HG03280 (cell line): Measurements from ENCODE around the gene BTG2.

Source experiments
- ATAC-seq: cut with Tn5 transposase; IDR thresholded peaks from one replicate; pipeline ENCODE4 v1.9.1; 2021; ENCODE audit warnings: mild to moderate bottlenecking, moderate library complexity; ENCODE audit not compliant: unreplicated experiment

BTG2 gene

DNA sequence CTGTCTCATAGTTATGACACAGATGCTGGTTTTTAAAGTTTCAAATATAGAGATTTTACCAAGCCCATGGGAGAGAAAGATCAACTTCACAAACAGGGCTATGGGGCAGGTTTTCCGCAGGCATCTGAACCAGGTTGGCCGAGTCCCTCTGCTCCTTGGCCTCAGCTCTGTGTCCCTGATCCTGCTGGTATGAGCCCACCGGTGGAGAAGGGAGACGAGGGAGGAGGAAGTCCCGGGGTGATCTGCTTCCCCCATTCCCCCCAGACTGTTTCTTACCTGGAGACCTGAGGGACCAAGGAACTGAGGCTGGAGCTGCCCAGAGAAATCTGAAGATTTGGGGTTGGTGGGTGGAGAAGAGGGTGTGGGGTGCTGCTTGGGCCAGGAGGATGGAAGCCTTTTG lies 28.9 kb upstream of the BTG2 start:
- ATAC-seq: no peak

DNA sequence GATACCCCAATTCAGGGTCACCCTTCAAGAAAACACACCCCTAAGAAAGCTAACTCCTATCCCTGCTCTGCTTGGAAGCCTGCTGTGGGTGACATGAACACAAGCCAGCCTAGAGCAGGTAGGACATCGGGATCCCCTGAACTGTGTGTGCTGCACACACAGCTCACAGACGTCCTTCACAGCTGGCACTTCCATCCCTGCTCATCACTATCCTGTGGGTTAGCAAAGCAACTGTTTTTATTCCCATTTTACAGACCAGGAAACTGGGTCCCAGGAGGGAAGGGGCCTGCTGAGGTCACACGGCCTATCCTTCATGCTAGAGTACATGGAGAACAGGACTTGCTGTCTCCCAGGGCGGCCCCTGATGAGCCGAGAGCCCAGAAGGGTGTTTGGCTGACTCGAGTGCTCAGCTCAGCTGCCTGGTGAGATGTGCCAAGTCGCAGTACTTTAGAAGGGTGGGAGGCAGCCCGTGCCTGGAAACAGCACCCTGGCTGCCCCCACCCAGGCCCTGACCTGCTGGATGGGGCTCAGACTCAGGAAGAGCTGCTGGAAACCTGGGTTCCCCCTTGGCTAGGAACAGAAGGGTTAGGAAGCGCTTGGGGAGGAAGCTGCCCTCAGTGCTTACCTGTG lies 28.3 kb upstream of the BTG2 start:
- no peak for ATAC-seq

DNA sequence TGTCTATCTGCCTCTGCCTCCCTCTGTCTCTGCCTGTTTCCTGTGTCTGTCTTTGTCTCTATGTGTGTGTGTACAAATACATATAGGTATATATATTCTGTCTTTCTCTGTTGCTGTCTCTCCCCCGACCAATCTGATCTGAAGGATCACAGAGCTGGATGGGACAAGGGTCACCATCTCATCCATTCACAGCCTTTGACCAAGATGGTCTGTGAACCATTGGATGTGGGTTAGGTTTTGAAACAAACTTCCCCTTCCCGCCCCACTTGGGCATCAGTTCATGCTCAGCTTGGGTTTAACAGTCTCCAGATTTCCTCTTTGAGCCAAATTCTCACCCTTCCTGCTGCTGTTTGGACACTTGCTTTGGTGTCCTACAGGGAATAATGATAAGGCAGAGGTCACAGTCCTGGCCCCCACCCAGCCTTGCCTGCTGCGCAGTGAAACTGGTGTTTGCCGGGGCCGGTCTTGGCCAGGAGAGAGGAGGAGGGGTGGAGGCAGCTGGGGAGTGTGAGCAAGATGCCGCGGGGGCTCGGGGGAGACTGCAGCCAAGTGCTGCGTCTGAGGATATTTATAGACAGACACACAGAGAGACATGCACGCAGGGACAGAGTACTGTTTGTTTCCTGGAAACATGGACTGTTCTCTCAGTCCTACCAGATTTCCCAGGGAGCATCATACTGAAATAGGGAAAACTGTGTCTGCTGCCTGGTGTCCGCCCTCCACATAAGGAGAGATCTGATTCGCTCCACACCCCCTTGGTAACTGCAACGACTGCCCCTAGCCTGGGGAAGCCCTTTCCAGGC lies 27.0 kb upstream of the BTG2 start:
- ATAC-seq: no peak

DNA sequence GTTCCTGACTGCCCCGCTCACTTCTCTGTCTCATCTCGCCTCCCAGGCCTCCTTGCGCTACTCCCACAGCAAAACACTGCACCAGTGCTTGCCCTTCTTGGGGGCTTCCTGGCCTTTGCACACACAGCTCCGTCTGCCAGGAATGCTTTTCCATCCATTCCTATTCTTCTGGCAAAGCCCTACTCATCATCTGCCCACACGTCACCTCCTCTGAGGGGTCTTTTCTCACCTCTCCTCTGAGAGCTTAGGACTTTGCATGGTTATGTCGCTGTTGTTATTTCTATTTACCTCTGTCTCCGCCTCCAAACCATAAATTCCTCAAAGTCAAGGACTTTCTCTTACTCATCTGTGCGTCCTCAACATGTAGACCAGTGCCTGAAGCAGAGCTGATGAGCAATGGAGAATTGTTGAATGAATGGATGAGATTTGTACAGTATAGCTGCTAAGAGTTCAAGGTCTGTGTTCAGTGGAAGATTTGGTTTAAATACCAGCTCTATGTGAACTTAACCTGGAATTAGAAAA lies 26.4 kb upstream of the BTG2 start:
- no peak for ATAC-seq

DNA sequence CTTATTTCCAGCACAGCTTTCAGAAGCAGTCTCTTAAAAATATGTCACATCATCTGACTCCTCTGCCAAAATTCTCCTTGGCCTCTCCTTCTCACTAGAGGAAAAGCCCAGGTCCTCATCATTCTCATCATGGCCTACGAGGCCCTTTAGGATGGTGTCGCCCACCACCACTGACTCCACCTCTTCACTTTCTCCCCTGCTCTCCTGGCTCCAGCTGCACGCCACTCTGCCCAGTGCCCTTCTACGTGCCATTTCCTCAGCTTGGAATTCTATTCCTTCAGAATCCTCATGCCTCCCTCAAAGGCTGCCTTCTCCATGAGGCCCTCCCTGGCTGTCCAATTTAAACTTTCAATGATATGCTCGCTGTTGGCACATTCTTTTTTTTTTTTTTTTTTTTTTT lies 25.3 kb upstream of the BTG2 start:
- ATAC-seq: no peak

DNA sequence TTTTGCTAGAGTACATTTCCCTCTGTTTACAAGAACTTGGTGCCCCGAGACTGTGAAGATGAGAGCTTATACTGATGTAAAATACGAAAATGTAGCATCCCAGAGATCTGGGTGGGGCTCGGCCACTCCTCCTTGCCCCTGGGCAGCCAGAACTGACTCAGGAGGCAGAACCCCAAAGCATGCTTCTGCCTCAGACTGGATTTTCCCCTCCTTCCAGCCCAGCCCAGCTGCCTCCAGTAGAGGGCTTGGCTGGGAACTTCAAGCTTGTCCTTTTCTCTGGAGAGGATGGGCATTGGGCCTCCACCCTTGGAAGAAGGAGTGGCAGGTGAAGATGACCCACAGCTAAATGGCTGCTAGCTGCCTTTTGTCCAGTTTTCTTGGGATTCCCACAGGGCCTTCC lies 24.3 kb upstream of the BTG2 start:
- ATAC-seq: no peak

DNA sequence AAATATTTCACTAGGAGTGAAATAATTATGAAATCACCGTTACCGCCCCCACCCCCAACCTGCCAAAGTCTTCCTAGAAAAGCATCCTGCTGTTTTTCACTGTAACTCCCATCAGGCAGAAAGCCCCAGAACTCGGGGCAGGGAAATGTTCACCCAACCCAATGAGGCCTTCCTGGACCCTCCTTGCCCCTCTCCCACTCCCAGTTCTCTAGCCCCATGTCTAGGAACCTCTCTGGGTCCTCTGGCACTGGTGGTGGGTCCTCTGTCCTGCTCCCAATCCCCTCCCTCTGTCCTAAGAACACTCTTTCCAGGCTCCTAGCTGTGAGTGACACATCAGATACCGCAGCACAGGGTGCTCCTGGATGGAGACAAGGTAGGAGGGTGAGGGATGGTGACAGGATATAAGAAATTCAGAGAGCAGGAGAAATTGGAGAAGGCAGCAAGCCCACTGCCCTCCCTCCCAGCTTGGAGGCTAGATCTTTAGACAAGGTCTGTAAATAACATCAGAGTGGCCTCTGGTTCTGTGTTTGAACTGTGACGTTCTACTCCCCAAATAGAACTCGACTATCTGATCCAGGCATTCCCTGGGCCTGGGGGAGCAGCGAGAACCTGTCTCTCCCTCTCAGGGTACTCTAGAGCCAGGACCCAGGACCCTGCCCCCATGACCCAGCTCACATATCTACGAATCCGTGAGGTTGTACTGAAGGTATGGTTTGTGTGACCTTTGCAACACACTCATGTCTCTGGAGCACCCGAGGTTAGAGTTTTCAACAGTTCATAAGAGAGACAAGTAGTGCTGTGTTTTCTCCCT lies 23.3 kb upstream of the BTG2 start:
- no peak for ATAC-seq

DNA sequence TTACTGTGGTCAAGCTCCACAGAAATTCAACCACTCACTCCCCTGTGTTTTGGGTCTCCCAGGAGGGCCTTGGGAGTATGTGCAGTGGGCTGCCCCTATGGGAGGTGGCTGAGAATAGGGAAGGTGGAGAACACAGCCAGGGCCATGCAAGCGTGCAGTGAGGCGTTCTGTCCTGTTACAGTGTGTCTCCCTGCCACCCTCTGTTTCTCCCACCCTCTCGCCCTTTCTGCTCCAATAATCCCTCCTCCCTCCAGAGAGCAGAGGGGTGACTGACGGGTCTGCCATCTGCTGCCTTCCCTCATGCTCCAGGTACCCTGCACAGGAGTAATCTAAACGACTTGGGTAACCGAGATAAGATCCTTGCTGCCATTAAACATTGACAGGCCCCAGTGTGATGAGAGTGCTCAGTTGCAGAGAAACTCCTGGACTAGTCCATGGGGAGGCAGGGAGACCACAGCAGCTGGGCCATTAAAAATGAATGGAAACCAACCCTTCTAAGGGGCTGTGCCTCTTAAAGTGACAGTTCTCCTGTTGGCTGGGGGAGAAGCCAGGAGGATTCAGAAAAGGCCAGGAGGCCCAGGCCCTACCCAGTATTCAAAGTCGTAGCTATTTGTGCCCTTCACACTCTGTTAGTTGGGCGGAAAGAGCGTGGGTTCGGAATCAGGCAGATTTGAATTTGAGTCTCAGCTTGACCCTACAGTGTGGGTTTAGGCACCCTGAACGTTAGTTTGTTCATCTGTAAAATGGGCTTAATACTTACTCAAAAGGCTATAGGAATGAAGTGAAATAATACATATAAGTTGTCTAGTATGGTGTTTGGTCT lies 22.4 kb upstream of the BTG2 start:
- ATAC-seq: no peak

DNA sequence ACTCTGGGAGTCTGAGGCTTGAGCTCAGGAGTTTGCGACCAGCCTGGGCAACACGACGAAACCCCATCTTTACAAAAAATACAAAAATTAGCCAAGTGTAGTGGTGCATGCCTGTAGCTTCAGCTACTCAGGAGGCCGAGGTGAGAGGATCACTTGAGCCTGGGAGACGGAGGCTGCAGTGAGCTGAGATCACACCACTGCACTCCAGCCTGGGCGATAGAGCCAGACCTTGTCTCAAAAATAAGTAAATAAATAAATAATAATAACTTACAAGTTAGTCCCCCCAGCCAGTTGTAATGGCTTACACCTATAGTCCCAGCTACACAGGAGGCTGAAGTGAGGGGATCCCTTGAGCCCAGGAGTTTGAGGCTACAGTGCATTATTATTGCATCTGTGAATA lies 21.7 kb upstream of the BTG2 start:
- no peak for ATAC-seq

DNA sequence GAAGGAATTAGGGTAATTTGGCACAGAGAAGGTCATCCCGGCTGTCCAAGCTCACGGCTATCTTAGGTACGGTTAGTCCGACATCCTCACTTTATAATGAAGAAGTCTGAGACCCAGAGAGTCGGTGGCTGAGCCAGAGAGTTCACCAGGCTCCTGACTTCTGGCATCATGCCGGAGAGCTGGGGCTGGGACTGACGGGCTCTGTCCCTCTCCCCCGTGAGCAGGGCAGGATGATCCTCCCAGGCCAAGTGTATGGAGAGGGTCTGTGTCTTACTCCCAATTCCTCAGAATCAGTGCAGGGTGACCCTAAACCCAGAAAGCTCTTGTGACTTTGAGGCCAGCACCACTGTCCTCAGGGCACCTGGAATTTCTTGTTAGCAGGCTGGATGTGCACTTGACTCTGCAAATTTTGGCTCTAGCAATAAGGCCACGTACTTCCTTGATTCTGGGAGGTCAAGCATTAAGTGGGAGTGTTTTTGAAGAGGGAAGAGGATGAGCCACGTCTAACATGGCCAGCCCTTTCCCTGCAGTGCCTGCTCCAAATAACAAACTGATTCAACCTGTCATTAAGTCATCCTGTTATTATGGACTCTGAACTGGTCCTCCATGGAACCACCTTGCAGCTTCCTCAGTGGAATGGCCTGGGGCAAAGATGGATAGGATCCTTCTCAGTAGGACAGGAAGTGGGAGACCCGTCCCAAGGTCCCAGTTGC lies 20.8 kb upstream of the BTG2 start:
- ATAC-seq: no peak

DNA sequence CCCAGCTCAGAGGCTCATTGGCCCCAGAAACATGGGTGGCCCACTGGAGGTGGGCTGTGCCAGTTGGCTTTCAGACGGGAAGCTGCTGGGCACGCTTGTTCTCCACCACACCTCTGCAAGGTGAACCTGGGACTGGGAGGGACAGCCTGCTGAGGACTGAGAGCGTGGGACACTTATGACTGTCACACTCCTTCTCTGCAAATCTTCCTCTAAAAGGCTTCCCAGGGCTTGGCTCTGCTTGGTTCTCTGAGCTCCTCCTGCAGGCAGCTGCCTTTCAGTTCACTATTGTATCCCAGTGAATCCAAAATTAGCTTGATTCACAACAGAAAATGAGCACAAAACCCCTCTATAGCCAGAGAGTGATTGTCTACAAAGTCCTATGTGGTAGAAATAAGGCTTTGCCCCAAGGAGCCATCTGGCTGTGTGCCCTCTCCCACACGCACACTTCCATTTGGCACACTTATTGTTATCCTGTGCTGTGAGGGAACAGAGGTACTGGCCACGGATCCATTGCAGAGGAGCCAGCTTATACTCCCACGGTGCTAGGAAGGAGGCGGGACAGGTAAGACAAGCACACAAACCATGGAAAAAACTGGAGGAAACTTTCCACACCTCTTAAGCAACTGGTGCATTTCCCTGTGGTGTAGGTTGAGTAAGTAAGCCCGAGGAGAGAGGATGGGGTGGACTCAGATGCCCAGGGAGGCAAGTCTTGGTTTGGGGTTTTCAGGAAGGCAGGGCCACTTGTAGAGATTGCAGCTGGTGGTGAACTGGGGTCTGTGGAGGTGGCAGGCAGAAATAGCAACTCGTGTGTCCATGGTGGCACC lies 18.9 kb upstream of the BTG2 start:
- no peak for ATAC-seq

DNA sequence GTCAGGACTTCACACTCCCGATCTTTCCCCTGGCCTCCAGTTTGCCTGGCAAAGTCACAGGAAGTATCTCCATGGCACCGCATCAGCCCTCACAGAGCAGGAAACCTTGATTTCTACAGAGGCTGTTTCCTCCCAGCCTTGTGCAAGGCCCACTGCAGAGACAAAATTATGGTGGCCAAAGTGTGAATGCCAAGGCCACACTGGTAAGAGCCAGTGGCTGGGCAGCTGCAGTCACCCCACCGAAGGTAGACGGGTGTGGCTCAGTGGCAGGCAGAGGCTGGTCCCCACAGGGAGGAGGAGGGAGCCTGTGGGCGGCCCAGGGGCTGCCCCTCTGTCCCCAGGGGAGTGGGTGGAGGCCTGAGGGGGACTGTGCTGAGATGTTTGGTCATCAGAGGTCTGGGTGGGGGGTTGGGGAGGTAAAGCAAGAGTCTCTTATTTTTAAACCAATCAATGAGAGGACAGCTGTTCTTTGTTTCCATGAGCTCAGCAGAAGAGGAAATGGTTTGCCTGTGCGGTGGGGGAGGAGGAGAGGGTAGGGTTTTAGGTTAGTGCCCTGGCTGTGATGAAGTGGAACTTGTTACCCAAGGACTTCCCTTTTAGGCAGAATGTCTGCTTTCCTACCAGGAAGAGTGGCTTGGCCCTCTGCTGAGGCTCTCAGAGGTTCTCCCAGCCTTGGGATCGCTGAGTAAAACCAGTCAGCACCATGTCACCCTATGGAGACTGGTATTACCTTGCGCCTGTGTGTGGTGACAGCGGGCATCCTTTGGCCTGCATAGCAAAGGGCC lies 18.0 kb upstream of the BTG2 start:
- peak; percentile 52 for ATAC-seq

DNA sequence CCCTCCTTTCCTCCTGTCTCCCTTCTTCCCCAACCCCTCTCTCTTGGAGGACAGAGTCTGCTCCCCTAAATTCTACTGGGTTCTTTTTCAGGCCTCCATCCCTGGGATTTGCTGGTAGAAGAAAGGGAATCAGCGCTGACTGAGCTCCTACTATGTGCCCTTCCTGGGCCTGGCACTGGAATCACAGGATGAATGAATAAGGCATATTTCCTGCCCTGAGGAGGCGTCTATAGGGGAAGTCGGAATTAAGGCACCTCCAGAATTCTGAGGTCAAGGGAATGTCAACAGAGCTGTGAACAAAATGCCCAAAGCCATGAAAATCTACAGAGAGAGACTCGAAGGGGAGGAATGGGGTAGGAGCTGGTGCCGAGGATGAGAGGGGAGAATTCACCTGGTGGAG lies 17.4 kb upstream of the BTG2 start:
- ATAC-seq: no peak

DNA sequence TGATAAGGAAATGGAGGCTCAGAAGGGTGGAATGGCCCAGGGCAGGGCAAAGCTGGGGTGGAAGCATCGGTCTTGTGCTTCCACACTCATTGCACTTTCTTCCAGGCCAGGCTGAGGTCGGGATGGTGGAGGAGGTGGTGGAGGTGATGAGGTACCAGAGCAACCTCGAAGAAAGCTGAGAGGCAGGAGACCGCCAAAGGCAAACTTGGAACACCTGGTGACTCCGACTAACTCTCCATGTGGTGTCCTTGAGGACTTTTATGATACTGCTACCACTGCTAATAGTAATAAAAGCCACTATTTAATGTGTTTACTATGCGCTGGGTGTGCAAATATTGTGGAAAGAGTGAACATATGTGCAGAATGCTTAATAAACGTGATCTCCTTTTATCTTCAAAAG lies 16.9 kb upstream of the BTG2 start:
- ATAC-seq: no peak

DNA sequence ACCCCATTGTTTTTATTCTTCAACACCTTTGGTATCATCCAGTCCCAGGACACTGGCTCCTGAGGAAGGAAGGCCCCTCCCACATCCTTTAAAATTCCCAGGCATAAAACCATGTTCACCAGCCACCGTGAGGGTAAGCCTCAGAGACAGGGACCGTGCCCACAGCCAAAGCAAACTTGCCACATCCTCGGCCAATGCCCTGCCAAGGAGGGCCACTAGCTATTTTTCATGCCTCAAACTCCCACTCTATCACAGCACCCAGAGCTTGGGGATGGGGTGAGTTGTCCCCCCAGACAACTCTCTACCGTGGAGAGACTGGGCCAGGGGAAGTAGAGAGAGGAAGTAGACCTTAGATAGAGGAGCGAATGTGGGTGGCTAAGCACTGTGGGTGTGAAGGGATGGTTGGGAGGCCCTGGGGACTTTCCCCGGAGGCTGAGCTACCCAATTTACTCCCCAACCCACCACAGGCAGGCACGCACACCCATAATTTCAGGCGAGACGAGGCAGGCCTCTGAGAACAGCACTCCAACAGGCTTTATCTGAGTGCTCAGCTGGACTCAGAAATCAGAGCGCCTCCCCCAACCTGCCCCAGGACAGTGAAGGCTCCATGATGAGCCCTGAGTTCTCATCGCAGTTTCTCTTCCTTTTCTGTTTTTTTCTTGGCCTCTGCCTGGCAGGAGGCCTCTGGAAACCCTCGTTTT lies 15.9 kb upstream of the BTG2 start:
- ATAC-seq: peak; percentile 40

DNA sequence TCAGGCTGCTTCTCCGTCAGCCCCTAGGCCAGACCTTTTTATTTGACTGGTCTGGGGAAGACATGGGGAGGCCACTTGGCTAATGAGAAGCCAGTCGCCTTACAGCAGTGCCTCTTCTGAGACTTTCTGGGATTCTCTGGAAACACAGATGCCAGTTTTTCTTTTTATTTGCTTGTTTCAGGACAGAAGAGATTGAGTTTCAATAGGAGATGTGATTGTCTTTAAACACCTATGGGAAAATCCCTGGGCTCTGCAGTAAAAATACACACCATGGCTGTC lies 15.4 kb upstream of the BTG2 start:
- ATAC-seq: no peak

DNA sequence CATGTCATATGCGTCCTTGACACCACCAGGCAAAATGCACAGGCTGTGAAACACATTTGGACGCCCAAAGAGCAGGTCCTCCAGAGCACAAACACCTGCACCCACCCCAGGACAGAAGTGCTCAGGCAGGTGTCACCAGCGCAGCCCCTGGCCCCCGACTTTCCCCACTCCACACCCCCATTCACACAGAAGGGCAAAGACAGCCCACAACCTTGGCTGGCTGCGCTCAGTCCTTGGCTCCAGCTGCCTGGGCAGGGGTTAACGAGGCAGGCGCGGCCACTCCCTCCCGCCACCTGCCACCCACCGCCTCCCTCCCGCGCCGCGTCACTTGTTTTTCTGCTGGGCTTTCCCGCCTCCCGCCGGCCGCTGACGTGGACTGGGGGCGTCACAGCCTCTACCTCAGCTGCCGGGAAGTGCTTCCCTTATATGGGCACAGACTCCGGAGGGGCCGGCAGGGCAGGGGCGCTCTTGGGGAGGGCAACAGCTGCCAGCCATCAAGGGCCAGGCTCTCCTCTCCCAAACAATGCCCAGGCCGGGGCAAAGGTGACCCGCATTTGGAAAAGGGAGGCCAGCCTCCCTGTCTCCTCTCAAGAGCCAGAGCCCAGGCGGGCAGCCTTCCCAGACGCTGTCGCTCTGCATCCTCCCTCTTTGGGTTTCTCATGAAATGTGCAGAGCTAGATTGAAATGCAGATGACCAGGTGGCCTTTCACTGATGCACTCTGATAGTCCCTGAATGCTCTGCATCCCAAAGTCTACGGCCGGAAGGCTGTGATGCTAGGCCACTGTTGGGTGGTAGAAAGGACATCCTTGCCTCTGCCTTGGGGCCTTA lies 14.8 kb upstream of the BTG2 start:
- ATAC-seq: peak; percentile 55
